Measurements from ENCODE around the gene MYG1. TPM values are rescaled to one million over a fixed set of nuclear protein-coding genes. Genes with fewer than 3 reads are reported as not detected.
A peak's percentile ranks its signal among the peaks of the same experiment; 100 is the strongest.

The MYG1 gene, protein sequence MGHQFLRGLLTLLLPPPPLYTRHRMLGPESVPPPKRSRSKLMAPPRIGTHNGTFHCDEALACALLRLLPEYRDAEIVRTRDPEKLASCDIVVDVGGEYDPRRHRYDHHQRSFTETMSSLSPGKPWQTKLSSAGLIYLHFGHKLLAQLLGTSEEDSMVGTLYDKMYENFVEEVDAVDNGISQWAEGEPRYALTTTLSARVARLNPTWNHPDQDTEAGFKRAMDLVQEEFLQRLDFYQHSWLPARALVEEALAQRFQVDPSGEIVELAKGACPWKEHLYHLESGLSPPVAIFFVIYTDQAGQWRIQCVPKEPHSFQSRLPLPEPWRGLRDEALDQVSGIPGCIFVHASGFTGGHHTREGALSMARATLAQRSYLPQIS
- total RNA-seq, result 10 to 100 TPM; 23.4 to 49.4 TPM

DNA sequence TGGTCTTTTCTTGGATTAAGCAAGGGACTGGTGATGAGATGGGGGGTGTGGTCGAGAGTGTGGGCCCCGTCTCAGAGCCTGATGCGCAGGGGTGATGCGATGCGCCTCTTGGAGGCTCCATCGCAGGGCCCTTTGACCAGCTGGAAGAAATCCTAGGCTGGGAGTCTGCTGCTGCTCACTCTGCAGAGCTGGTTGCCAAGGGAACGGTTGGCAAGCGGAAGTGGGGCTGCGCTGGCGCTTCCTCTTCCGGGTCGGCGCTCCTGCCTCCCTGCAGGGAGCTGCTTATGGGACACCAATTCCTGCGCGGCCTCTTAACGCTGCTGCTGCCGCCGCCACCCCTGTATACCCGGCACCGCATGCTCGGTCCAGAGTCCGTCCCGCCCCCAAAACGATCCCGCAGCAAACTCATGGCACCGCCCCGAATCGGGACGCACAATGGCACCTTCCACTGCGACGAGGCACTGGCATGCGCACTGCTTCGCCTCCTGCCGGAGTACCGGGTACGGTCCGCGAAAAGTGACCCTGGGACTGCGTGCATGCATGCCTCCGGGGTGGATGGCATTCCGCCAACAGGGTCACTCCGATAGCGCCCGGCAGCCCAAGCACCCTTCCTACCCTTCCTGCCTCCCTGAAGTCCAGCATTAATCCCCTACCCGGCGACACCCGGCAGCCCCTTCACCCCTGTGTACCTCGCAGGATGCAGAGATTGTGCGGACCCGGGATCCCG lies at the start of gene MYG1:
TSS of gene MYG1 (plus strand) at position 242 of the 727 bp plus-strand sequence. CDS start at position 285, 43 bp downstream.
- no peaks in the 10 kb centered on the region for H3K9me3 ChIP-seq
- H3K4me1 ChIP-seq (ENCODE audit: control insufficient read depth in 1 of 2, low read depth in 2 of 2), result peaks cover 27 to 72% of the 10 kb centered on the region in 2 donors
- no peaks in the 10 kb centered on the region for H3K27me3 ChIP-seq (replicated peaks; ENCODE audit: insufficient read depth)
- TF ChIP-seq, protein P1, sequence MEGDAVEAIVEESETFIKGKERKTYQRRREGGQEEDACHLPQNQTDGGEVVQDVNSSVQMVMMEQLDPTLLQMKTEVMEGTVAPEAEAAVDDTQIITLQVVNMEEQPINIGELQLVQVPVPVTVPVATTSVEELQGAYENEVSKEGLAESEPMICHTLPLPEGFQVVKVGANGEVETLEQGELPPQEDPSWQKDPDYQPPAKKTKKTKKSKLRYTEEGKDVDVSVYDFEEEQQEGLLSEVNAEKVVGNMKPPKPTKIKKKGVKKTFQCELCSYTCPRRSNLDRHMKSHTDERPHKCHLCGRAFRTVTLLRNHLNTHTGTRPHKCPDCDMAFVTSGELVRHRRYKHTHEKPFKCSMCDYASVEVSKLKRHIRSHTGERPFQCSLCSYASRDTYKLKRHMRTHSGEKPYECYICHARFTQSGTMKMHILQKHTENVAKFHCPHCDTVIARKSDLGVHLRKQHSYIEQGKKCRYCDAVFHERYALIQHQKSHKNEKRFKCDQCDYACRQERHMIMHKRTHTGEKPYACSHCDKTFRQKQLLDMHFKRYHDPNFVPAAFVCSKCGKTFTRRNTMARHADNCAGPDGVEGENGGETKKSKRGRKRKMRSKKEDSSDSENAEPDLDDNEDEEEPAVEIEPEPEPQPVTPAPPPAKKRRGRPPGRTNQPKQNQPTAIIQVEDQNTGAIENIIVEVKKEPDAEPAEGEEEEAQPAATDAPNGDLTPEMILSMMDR (IDR thresholded peaks at IDR 0.05), result peak; percentile 18
- ATAC-seq (ENCODE audit: insufficient number of reproducible peaks, low FRiP score, low read depth) (peak; percentile 26), DNase-seq (ENCODE audit: low spot score) (peak; percentile 58)
- H3K36me3 ChIP-seq, result no peaks in the 10 kb centered on the region
- H3K4me3 ChIP-seq, result peak within 1 kb of the TSS; percentile 79
- H3K27ac ChIP-seq, result peak within 1 kb of the TSS; percentile 52 to 61

GRCh38 chr12:53251477-53252348 lies 47.8 kb upstream of the MYG1 start:
- H3K27me3 ChIP-seq (replicated peaks; ENCODE audit: insufficient read depth), result no peaks in the 10 kb centered on the region
- peak overlapping the region; percentile 96 for H3K4me3 ChIP-seq
- DNase-seq (ENCODE audit: low spot score), result peak; percentile 46
- peak; percentile 65 for ATAC-seq (ENCODE audit: insufficient number of reproducible peaks, low FRiP score, low read depth)
- peaks cover 11 to 22% of the 10 kb centered on the region in 2 donors for H3K4me1 ChIP-seq (ENCODE audit: control insufficient read depth in 1 of 2, low read depth in 2 of 2)
- H3K27ac ChIP-seq, result peak overlapping the region; percentile 85 to 92
- peaks cover 11% of the 10 kb centered on the region for H3K36me3 ChIP-seq
- TF ChIP-seq, protein P1 (IDR thresholded peaks at IDR 0.05), result no peak
- no peaks in the 10 kb centered on the region for H3K9me3 ChIP-seq

DNA sequence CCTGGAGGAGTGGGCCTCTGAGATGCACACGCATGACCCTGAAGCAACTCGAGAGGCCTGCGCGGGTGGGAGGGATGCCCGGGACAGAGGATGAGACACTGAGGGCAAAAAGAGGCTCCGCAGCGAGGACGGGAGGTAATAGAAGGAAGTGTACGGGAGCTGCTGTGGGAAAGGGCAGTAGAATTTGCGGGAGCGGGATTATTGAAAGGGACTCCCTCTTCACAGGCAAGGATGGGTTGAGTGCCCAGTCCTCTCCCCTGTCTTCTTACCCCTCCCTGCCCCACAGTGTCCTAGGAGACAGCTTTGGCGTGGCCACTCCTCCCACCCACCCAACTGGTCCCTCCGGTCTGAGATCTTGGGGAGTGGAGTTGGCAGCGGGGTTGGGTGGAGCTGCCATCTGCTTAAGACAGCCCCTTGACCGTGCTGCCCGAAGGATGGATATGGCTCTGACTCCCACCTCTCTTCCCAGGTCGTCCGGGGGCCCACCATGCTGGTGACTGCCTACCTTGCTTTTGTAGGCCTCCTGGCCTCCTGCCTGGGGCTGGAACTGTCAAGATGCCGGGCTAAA lies 47.1 kb upstream of the MYG1 start:
- DNase-seq (ENCODE audit: low spot score), result no peak
- TF ChIP-seq, protein P1 (IDR thresholded peaks at IDR 0.05), result no peak
- Histone ChIP-seq H3K27ac (peak overlapping the region; percentile 83 to 85), H3K4me1 (ENCODE audit: control insufficient read depth in 1 of 2, low read depth in 2 of 2) (peaks cover 11 to 22% of the 10 kb centered on the region in 2 donors), H3K9me3 (no peaks in the 10 kb centered on the region), H3K36me3 (peaks cover 11% of the 10 kb centered on the region), H3K27me3 (replicated peaks; ENCODE audit: insufficient read depth) (no peaks in the 10 kb centered on the region), H3K4me3 (peak overlapping the region; percentile 96)
- ATAC-seq (ENCODE audit: insufficient number of reproducible peaks, low FRiP score, low read depth), result no peak

DNA sequence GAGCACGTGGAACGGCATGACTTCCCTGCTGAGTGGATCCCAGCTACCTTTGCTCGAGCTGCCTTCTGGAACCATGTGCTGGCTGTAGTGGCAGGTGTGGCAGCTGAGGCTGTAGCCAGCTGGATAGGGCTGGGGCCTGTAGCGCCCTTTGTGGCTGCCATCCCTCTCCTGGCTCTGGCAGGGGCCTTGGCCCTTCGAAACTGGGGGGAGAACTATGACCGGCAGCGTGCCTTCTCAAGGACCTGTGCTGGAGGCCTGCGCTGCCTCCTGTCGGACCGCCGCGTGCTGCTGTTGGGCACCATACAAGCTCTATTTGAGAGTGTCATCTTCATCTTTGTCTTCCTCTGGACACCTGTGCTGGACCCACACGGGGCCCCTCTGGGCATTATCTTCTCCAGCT lies 46.2 kb upstream of the MYG1 start:
- ATAC-seq (ENCODE audit: insufficient number of reproducible peaks, low FRiP score, low read depth) (no peak), DNase-seq (ENCODE audit: low spot score) (no peak)
- H3K27me3 ChIP-seq (replicated peaks; ENCODE audit: insufficient read depth), result no peaks in the 10 kb centered on the region
- peak overlapping the region in 1 of 2 donors; percentile 83 for H3K27ac ChIP-seq
- H3K4me3 ChIP-seq, result peak overlapping the region; percentile 96
- TF ChIP-seq, protein P1 (IDR thresholded peaks at IDR 0.05), result no peak
- H3K9me3 ChIP-seq, result no peaks in the 10 kb centered on the region
- peaks cover 11% of the 10 kb centered on the region for H3K36me3 ChIP-seq
- peaks cover 11 to 22% of the 10 kb centered on the region in 2 donors for H3K4me1 ChIP-seq (ENCODE audit: control insufficient read depth in 1 of 2, low read depth in 2 of 2)

All from thoracic aorta (tissue), 2 donors.